ENCODE results near the gene SSBP4. TPM values are rescaled to one million over a fixed set of nuclear protein-coding genes. Genes with fewer than 3 reads are reported as not detected.
A peak's percentile ranks its signal among the peaks of the same experiment; 100 is the strongest.

Gene SSBP4
- total and polyA plus RNA-seq, 2 donors (not counting 1 experiment from before 2014, with no cell fraction given) = 12.8 to 58.6 TPM

GRCh38 chr19:18388960-18389725, 30.1 kb upstream of the SSBP4 start:
- Histone ChIP-seq H4K20me1 (ENCODE audit: control insufficient read depth, extremely low read depth, insufficient read depth, low read length) (no peaks in the 10 kb centered on the region), H3K4me3 (replicated peaks in 1 of 4; ENCODE audit: control extremely low read depth in 1 of 4, insufficient read depth in 1 of 4, low read depth in 3 of 4, low read length in 4 of 4) (peak overlapping the region in 3 of 4 experiments; percentile 0 to 92 (median 70)), H3K79me2 (ENCODE audit: control insufficient read depth, insufficient read depth, low read length) (peaks cover 4% of the 10 kb centered on the region), H3K36me3 (ENCODE audit: control insufficient read depth, insufficient read depth, low read length) (peaks cover 2% of the 10 kb centered on the region), H3K27me3 (ENCODE audit: control insufficient read depth, insufficient read depth, low read length) (peaks cover 2% of the 10 kb centered on the region), H3K4me2 (ENCODE audit: extremely low read depth, insufficient read depth, low read length) (peak overlapping the region; percentile 79), H3K27ac (ENCODE audit: insufficient read depth, low read length) (no peak overlapping the region), H3K4me1 (ENCODE audit: control insufficient read depth, extremely low read depth, insufficient read depth, low read length) (peaks cover 5% of the 10 kb centered on the region), H2AFZ (ENCODE audit: low read length) (no peak overlapping the region), H3K9me3 (ENCODE audit: control insufficient read depth, insufficient read depth, low read depth, low read length) (no peaks in the 10 kb centered on the region), H3K9ac (ENCODE audit: insufficient read depth, low read length) (no peak overlapping the region)
- DNase-seq (ENCODE audit: low read depth in 2 of 2) = no peak
- no peak for TF ChIP-seq CTCF (conservative IDR thresholded peaks at IDR 0.05 in 1 of 2, IDR thresholded peaks at IDR 0.05 in 1 of 2; ENCODE audit: low read depth in 1 of 2, low read length in 2 of 2)
- TF ChIP-seq EZH2 (IDR thresholded peaks at IDR 0.05; ENCODE audit: low read length, missing control alignments) = no peak

- peaks cover 4% of the 10 kb centered on the region for H3K79me2 ChIP-seq (ENCODE audit: control insufficient read depth, insufficient read depth, low read length)
- DNase-seq (ENCODE audit: low read depth in 2 of 2) = no peak
- H3K27me3 ChIP-seq (ENCODE audit: control insufficient read depth, insufficient read depth, low read length) = peaks cover 2% of the 10 kb centered on the region
- peak overlapping the region in 2 of 4 experiments; percentile 70 to 92 for H3K4me3 ChIP-seq (replicated peaks in 1 of 4; ENCODE audit: control extremely low read depth in 1 of 4, insufficient read depth in 1 of 4, low read depth in 3 of 4, low read length in 4 of 4)
- no peak overlapping the region for H3K27ac ChIP-seq (ENCODE audit: insufficient read depth, low read length)
- peaks cover 5% of the 10 kb centered on the region for H3K4me1 ChIP-seq (ENCODE audit: control insufficient read depth, extremely low read depth, insufficient read depth, low read length)
- H3K4me2 ChIP-seq (ENCODE audit: extremely low read depth, insufficient read depth, low read length) = no peak overlapping the region
- no peaks in the 10 kb centered on the region for H4K20me1 ChIP-seq (ENCODE audit: control insufficient read depth, extremely low read depth, insufficient read depth, low read length)
- peaks cover 2% of the 10 kb centered on the region for H3K36me3 ChIP-seq (ENCODE audit: control insufficient read depth, insufficient read depth, low read length)
- TF ChIP-seq CTCF (conservative IDR thresholded peaks at IDR 0.05 in 1 of 2, IDR thresholded peaks at IDR 0.05 in 1 of 2; ENCODE audit: low read depth in 1 of 2, low read length in 2 of 2) (no peak), EZH2 (IDR thresholded peaks at IDR 0.05; ENCODE audit: low read length, missing control alignments) (no peak)
- no peak overlapping the region for H2AFZ ChIP-seq (ENCODE audit: low read length)
- H3K9ac ChIP-seq (ENCODE audit: insufficient read depth, low read length) = no peak overlapping the region
- H3K9me3 ChIP-seq (ENCODE audit: control insufficient read depth, insufficient read depth, low read depth, low read length) = no peaks in the 10 kb centered on the region
These were observed 29.5 kb upstream of the SSBP4 start for GRCh38 chr19:18389726-18390064.

- Histone ChIP-seq H3K4me1 (ENCODE audit: control insufficient read depth, extremely low read depth, insufficient read depth, low read length) (peaks cover 5% of the 10 kb centered on the region), H3K79me2 (ENCODE audit: control insufficient read depth, insufficient read depth, low read length) (peaks cover 4% of the 10 kb centered on the region), H3K4me2 (ENCODE audit: extremely low read depth, insufficient read depth, low read length) (no peak overlapping the region), H3K4me3 (replicated peaks in 1 of 4; ENCODE audit: control extremely low read depth in 1 of 4, insufficient read depth in 1 of 4, low read depth in 3 of 4, low read length in 4 of 4) (peak overlapping the region in 2 of 4 experiments; percentile 70 to 92), H3K27ac (ENCODE audit: insufficient read depth, low read length) (no peak overlapping the region), H4K20me1 (ENCODE audit: control insufficient read depth, extremely low read depth, insufficient read depth, low read length) (no peaks in the 10 kb centered on the region), H3K9me3 (ENCODE audit: control insufficient read depth, insufficient read depth, low read depth, low read length) (no peaks in the 10 kb centered on the region), H3K9ac (ENCODE audit: insufficient read depth, low read length) (no peak overlapping the region), H2AFZ (ENCODE audit: low read length) (no peak overlapping the region), H3K27me3 (ENCODE audit: control insufficient read depth, insufficient read depth, low read length) (peaks cover 2% of the 10 kb centered on the region), H3K36me3 (ENCODE audit: control insufficient read depth, insufficient read depth, low read length) (peaks cover 2% of the 10 kb centered on the region)
- TF ChIP-seq CTCF (conservative IDR thresholded peaks at IDR 0.05 in 1 of 2, IDR thresholded peaks at IDR 0.05 in 1 of 2; ENCODE audit: low read depth in 1 of 2, low read length in 2 of 2) (no peak), EZH2 (IDR thresholded peaks at IDR 0.05; ENCODE audit: low read length, missing control alignments) (no peak)
- peak in 1 of 2 donors; percentile 53 for DNase-seq (ENCODE audit: low read depth in 2 of 2)
These were observed 28.9 kb upstream of the SSBP4 start for GRCh38 chr19:18390065-18390907.
